Stimulated activated CD4-positive, alpha-beta T cell treated with anti-CD3 and anti-CD28 coated beads, Interleukin-15, amount 100 ng/mL, for 1 hour (primary cell): ENCODE results near the gene MEGF6.
"Not testable (repeated sequence)": the region's sequence is repeated elsewhere in the genome, so short reads cannot be mapped to it uniquely, and the experiment has no call there.

Experiments
- DNase-seq, 2 donors: peaks; one replicate each; pipeline ENCODE4 v3.0.0-alpha.2; 2020; ENCODE audit warnings: low read depth in 1 of 2, low spot score in 1 of 2

Gene MEGF6

DNA sequence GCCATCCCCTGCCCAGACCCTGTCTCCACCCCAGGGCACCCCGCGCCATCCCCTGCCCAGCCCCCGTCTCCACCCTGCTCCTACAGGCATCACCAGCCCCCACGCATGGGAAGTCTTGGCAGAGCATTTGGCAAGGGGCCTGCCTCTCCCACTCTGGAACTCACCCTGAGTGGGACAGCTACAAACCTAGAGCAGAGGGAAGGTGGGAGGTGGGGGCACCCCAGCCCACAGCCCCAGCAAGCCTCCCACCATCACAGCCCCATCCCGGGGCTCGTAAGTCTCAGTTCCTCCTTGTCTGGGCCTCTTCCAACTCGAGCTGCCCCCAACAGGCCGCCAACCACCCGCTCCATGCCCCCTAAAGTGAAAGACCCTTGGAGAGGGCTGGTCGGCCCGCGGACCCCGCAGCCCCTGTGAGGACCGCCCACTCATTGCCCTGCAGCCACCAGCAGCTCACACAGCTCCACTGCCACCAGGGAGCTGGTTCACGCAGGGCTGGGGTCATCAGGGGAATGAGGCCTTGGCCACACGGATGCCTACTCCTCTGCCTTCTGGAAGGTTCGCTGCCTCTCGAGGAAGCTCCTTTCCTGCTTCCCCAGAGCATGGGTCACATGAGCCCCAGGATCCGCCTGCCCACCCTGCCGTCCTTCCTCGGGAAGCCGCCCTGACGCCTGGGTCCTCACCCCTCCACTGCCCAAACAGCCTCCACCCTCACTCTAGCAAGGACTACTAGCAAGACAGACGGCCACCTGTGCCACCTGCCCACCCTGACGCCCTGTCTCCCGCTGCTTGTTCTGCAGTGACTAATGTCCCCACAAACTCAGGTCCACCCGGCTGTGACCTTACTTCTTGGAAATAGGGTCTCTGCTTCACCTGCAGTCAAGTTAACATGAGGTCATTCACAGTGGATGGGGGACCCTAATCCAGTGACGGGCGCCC, 14.4 kb downstream of the MEGF6 start:
- DNase-seq = no peak

- DNase-seq = no peak
Observed at GRCh38 chr1:3595949-3596348, 15.4 kb downstream of the MEGF6 start.

- DNase-seq = no peak
Observed at GRCh38 chr1:3594706-3595377, 16.5 kb downstream of the MEGF6 start.

GRCh38 chr1:3593745-3594144, 17.6 kb downstream of the MEGF6 start:
- no peak for DNase-seq

- DNase-seq = no peak
Observed at GRCh38 chr1:3593334-3593733, 18.0 kb downstream of the MEGF6 start.

GRCh38 chr1:3590951-3591865, 20.1 kb downstream of the MEGF6 start:
- DNase-seq = no peak

DNA sequence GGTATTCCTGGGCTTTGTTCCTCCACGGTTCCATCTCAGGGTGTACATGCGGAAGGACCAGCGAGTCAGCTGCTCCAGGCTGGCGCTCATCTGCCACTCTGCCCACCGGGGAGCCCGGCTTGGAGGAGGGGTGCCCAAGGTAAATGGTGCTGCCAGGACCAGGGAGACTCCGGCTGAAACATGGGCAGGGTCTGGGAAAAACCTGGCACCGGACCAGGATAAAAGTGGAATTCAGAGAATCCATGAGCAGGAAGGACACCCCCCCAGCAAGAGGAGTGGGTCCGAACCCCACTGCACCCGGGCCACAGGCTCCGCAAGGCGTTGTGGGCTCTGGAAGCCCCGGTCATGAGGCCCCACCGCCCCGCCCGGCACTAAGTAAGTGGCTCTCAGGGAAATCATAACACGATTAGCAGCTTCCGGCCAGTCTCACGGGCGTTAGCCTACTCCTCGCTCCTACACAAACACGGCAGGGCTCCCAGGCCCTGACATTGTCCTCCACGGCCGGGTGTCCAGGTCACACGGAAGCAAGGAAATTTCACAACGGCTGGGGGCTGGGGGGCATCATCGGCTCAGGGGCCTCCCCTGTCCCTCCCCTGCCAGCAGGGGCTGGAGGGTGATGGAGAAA, 21.1 kb downstream of the MEGF6 start:
- DNase-seq = no peak

GRCh38 chr1:3588395-3588794, 22.9 kb downstream of the MEGF6 start:
- DNase-seq = no peak

DNA sequence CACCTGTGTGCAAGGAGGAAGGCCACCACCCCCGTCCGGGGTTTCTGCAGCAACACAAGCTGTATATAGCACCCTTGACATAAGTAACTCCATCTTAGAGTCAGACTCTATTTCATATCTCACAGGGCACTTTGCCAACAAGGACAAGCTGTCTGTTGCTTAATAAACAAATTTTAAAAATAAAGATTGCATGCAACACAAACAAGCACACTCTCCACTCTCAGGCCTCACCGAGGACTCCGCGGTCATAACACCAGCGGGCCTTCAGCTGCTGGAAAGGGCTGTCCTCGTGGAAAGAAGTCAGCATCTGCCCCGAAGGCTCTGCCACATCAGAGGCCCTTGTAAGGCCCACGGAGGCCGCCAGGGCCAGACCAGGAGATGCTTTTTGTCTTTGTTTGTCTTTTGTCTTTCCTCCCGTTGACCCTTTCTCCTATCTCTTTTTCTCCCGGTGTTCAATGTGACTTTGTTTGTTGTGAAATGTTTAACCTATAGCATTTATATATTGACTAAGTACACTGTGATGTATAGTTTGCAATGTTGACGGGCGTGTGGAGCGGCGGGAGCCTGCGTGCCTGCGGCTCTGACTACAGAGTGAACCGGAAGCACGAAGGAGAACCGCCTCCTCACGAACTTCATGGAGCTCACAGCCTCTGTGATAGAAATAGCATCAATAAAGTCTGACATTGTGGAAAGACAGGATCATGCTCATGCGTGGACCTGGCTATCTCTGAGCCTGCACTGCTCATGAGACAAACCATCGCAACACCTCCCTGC, 24.1 kb downstream of the MEGF6 start:
- DNase-seq = no peak

- DNase-seq = no peak
Observed at GRCh38 chr1:3585940-3586568, 25.3 kb downstream of the MEGF6 start.

DNA sequence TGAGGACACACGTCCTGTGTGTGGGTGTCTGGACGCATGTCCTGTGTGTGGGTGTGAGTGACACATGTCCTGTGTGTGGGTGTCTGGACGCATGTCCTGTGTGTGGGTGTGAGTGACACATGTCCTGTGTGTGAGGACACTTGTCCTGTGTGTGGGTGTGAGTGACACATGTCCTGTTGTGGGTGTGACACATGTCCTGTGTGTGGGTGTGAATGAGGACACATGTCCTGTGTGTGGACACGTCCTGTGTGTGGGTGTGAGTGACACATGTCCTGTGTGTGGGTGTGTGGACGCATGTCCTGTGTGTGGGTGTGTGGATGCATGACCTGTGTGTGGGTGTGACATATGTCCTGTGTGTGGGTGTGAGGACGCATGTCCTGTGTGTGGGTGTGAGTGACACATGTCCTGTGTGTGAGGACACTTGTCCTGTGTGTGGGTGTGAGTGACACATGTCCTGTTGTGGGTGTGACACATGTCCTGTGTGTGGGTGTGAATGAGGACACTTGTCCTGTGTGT, 25.9 kb downstream of the MEGF6 start:
- not testable (repeated sequence) for DNase-seq

GRCh38 chr1:3584915-3585314, 26.4 kb downstream of the MEGF6 start:
- no peak for DNase-seq

DNA sequence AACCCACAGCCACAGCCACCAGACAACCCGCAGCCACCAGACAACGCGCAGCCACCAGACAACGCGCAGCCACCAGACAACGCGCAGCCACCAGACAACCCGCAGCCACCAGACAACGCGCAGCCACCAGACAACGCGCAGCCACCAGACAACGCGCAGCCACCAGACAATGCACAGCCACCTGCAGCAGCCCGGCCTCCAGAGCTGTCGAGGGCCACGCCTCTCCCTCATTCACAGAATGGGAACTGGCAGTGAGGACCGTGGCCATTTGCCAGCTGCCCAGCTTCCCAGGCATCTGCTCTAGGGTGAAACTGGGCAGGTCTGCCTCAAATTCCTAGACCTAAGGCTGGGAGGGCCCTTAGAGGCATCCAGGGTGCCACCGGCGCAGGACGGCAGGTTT, 27.6 kb downstream of the MEGF6 start:
- DNase-seq = not testable (repeated sequence)

DNA sequence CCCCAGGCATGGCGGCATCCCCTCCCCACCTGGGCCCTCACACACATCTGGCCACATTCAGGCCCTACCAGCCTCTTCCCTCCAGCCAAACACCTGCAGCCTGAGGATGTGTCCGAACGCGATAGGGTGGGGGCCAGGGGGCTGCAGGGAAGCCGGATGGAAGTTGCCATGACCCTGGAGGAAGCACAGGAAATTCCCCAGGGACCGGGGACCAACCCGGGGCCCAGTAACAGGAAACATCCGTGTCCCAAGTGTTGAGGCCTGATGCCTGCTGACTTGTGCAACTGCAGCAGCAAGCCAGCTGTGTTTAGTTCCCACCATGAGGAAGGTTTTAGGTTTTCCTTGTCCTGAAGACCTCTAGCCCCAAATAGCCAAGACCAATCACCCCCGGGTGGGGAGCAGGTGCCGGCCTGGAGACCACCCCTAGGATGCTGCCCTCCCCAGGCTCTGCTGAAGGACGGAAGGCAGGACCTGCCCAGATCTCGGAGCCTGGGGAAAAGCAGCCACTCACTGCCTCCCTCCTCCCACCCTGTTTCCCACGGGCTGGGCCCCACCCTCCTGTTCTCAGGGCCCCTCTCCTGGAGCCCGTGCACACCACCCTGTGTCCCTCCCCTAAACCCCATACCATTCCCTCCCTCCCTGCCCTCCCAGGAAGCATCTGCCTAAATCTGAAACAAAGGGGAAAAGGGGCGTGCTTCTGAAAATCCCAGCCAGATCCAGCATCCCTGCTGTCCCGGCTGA, 29.8 kb downstream of the MEGF6 start:
- DNase-seq = no peak

GRCh38 chr1:3580231-3580630, 31.1 kb downstream of the MEGF6 start:
- DNase-seq = no peak

DNA sequence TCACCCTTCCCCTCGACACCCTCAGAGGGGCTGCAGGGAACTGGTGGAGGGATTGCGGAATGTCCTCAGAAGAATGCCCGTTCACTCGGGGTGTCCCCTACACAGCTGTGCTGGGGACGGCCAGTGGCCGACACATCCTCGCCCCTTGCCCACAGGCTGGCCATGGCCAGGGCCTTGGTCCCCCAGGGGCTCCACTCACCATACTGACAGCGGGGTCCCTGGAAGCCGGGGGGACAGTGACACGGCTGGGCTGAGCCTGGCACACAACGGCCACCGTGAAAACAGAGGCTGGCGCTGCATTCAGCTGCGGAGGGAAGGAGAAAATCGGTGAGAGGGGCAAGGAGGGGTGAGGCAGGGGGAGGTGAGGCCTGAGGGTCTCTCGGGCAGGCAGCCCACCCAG, 31.7 kb downstream of the MEGF6 start:
- no peak for DNase-seq

DNA sequence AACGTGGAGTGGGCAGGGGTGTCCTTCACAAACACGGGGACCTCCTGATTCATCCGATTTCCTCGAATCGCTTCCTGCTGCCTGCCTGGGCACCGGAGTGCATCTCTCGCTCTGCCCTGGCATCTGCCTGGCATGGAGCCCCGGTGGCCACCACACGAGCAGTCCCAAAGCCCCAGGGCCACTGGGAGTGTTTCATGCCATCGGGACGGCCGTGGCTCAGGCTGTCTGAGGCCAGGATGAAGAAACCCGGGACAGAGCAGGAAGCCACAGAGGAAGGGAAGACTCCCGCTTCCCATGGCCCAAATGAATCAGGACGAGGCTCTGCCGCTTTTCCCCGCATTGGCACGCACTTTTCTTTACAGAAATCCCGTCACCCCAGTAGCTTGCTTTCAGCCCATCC, 32.4 kb downstream of the MEGF6 start:
- DNase-seq = no peak

DNA sequence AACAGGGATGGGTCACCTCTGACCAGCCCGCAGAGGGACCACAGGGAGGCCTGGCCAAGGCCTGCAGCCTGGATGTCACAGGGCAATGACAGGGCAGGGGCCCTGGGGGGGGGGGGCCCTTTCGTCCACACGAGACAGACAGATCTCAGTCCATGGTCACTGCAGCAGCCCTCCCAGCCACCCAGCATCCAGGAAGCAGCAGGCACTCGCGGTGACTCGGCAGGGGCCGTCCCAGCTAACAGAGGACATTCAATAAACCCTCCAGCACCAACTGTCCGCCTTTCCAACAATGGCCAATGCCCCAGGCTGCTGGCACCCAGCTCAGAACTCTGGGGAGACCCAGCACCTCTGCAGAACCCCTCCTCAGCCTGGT, 32.9 kb downstream of the MEGF6 start:
- no peak for DNase-seq
